Activated naive CD4-positive, alpha-beta T cell treated with anti-CD3 and anti-CD28 coated beads, Interleukin-2, amount 10 ng/mL, durations not matched to agents 7 days and 5 days (primary cell): Measurements from ENCODE around the gene FCHSD2.

Experiments used
- CTCF ChIA-PET: fragments of 350-600 bp; sonication (Branson Sonifier 250); formaldehyde crosslinking; loops from one replicate; lab custom pipeline; 2021; ENCODE audit warnings: antibody characterized with exemption; lab: Charles Lee
- DNase-seq: peaks from one replicate; pipeline ENCODE4 v3.0.0-alpha.2; 2020
- H3K27ac Mint-ChIP-seq: one replicate; pipeline ENCODE4 v1.8.0; 2021; ENCODE audit warnings: mild to moderate bottlenecking, moderate library complexity, mixed read lengths
- H3K27me3 Mint-ChIP-seq: one replicate; pipeline ENCODE4 v1.8.0; 2021; ENCODE audit warnings: mild to moderate bottlenecking, mixed read lengths
- H3K36me3 Mint-ChIP-seq: one replicate; pipeline ENCODE4 v1.8.0; 2021; ENCODE audit warnings: mixed read lengths
- H3K4me1 Mint-ChIP-seq: one replicate; pipeline ENCODE4 v1.8.0; 2021; ENCODE audit warnings: mixed read lengths
- H3K4me3 Mint-ChIP-seq: one replicate; pipeline ENCODE4 v1.8.0; 2021; ENCODE audit warnings: mild to moderate bottlenecking, moderate library complexity, mixed read lengths
- H3K9me3 Mint-ChIP-seq: one replicate; pipeline ENCODE4 v1.8.0; 2021; ENCODE audit warnings: mixed read lengths

FCHSD2 gene

DNA sequence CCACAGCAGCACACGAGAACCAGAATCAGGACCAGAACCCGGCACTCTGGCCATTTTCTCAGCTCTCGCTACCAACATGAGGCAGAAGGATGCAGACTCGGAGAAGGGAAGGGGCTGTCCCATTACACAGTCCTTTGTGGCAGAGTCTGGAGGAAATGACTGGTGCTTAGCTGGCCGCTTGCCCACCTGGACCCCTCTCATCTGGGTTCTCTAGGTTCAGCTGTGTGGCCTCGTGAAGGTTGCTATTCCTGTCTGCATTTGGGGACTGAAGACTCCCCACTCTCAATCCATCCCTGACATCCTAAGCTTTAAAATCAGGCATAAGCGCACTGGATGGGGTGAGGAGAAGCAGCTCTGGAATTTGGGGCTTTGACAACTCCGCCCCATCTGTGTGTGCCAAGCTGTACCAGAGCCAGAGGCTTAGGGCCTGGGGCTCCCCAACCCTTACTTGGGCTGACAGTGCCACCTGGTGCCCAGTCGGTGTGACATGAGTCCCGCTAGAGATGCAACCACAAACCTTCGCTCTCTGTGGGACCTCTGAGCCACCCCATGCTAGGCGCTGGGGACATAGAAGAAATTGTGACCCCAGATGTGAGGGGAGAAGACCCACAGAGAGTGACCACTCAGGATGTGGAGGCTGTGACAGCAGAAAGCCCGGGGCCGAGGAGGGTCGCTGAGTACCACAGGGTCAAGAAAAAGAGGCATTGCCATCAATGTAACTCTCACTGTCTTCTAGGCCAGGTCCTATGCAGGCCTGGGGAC, 35.8 kb upstream of the FCHSD2 start:
- Mint-ChIP-seq H3K27ac (no peak overlapping the region), H3K27me3 (peaks cover 48% of the 10 kb centered on the region), H3K4me3 (no peak overlapping the region), H3K36me3 (no peaks in the 10 kb centered on the region), H3K4me1 (peaks cover 29% of the 10 kb centered on the region), H3K9me3 (no peaks in the 10 kb centered on the region)
- CTCF ChIA-PET = interaction anchor here (0.6 to 7.0 kb wide), 42 partner anchors 8 to 589 kb away, joined by 3 to 180 read pairs (median 5); partner anchors contain the start of genes ARAP1, ATG16L2 and FCHSD2
- peak; percentile 90 for DNase-seq

DNA sequence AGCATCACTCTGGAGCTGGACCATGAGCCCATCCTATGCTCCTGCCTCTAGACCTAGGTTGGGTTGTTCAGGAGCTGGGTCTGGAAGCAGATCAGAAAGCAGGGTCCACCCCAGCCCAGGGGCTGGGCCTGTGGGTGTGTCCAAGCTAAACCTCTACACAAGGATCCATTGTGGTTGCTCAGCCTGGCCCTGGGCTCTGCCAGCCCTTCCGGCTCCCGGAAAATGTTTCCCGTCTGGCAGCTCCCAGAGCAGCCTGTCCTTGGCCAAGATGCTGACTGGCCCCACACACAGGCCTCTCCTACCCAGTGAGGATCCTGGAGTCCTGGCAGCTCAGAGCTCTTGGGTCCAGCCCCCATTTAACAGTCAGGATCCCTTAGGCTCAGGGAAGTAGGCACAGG, 35.3 kb upstream of the FCHSD2 start:
- no peak overlapping the region for H3K4me3 Mint-ChIP-seq
- peaks cover 29% of the 10 kb centered on the region for H3K4me1 Mint-ChIP-seq
- no peaks in the 10 kb centered on the region for H3K9me3 Mint-ChIP-seq
- peaks cover 44% of the 10 kb centered on the region for H3K27me3 Mint-ChIP-seq
- DNase-seq = no peak
- no peaks in the 10 kb centered on the region for H3K36me3 Mint-ChIP-seq
- H3K27ac Mint-ChIP-seq = no peak overlapping the region
- CTCF ChIA-PET = interaction anchor here (0.6 to 7.0 kb wide), 38 partner anchors 8 to 589 kb away, joined by 3 to 180 read pairs (median 5); partner anchors contain the start of genes ARAP1, ATG16L2 and FCHSD2

DNA sequence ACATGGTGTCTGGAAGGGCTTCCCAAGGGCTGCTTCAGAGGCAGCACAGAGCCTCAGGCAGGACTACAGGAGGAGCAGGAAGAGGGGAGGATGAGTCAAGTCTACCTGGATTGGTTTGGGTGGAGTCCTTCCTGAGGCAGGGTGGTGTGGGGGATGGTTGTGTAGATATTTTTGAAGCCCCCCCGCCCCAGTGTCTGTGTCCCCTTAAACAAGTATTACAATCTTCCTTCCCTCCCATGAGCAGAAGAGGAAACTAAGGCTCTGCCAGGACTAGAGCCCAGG, 34.7 kb upstream of the FCHSD2 start:
- peaks cover 43% of the 10 kb centered on the region for H3K27me3 Mint-ChIP-seq
- CTCF ChIA-PET = interaction anchor here (0.7 to 7.0 kb wide), 23 partner anchors 12 to 775 kb away, joined by 3 to 180 read pairs (median 6); partner anchors contain the start of genes ARAP1, ATG16L2 and FCHSD2
- H3K36me3 Mint-ChIP-seq = no peaks in the 10 kb centered on the region
- H3K27ac Mint-ChIP-seq = no peak overlapping the region
- H3K4me1 Mint-ChIP-seq = peaks cover 29% of the 10 kb centered on the region
- no peak for DNase-seq
- H3K9me3 Mint-ChIP-seq = no peaks in the 10 kb centered on the region
- H3K4me3 Mint-ChIP-seq = no peak overlapping the region

DNA sequence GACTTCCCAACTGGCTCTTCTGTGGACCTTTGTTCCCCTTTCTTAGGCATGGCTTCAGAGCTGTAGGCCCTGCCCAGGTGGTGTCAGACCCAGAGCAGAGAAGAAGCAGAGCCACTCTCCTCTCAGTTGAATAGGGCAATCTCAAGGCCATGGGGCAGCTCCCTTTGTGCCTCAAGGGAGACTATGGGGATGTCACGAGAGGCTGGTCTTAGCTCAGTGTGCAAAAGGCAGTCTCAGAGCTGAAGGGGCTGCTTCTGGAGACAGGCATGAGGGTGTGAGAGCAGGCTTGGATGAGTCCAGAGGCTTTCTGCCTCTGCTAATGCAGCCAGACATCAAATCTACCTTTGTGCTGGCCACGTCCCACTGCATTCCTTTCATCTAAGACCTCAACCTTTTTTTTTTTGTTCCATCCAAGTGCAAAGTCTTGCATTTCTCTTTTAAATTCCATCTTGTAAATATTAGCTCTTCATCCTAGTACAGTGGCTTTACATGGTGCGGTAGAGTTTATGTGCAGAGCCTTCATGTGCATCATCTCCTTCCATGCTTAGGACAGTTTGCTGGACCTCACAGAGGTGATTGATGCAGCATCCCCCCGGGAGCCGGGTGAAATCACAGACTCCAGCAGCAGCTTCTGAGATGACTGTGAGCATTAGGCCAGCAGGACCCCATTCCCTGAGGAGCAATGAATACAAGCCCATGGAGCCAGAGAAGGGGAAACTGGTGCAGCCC, 34.2 kb upstream of the FCHSD2 start:
- Mint-ChIP-seq H3K4me3 (no peak overlapping the region), H3K4me1 (peaks cover 31% of the 10 kb centered on the region), H3K36me3 (no peaks in the 10 kb centered on the region), H3K27me3 (peaks cover 38% of the 10 kb centered on the region), H3K9me3 (no peaks in the 10 kb centered on the region), H3K27ac (no peak overlapping the region)
- no peak for DNase-seq
- CTCF ChIA-PET = interaction anchor here (0.7 to 7.0 kb wide), 12 partner anchors 13 to 775 kb away, joined by 3 to 180 read pairs (median 20); partner anchors contain the start of gene FCHSD2

DNA sequence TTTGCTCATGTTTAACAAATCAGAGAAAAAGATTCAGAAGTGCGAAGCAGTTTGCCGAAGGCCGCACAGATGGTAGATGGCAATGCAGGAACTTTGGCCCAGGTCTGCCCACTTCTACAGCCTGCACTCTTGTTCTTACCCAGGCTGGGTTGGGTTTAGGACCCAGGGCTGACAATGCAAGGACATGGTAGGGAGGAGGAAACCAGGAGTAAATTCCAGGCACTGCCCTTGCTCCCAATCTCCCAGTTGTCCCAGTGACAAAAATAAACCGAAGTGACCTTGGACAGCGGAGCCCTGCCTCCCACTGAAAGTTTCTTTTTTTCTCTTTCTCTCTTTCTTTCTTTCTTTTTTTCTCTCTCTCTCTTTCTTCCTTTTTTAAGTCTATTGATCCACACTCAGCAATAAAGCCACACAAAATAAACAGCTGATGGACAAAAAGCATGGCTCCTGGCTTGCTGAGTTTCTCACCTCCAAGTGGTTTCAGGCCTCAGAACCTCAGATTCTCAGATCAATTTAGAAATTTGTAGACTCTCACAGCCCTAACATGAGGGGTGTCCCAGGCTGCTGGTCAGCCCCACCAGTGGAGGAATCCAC, 33.5 kb upstream of the FCHSD2 start:
- Mint-ChIP-seq H3K9me3 (no peaks in the 10 kb centered on the region), H3K27ac (no peak overlapping the region), H3K27me3 (peaks cover 33% of the 10 kb centered on the region), H3K36me3 (no peaks in the 10 kb centered on the region), H3K4me1 (peaks cover 33% of the 10 kb centered on the region), H3K4me3 (no peak overlapping the region)
- DNase-seq = no peak
- CTCF ChIA-PET = interaction anchor here (3.6 to 7.0 kb wide), 5 partner anchors 15 to 452 kb away, joined by 25 to 180 read pairs (median 61); partner anchors contain the start of gene FCHSD2

DNA sequence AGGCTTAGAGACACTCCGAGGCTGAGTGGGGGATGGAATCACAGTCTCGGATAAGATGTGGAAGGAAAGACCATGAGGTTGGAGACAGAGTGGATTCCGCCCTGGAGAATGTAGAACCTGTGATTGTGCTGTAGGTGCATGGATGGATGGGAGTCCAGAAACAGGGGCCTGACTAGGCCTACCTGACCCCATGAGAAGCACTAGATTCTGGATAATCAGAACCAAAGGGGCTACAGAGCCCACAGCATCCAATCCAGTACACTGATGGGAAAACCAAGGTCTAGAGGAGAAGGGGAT, 32.3 kb upstream of the FCHSD2 start:
- no peak overlapping the region for H3K27ac Mint-ChIP-seq

DNA sequence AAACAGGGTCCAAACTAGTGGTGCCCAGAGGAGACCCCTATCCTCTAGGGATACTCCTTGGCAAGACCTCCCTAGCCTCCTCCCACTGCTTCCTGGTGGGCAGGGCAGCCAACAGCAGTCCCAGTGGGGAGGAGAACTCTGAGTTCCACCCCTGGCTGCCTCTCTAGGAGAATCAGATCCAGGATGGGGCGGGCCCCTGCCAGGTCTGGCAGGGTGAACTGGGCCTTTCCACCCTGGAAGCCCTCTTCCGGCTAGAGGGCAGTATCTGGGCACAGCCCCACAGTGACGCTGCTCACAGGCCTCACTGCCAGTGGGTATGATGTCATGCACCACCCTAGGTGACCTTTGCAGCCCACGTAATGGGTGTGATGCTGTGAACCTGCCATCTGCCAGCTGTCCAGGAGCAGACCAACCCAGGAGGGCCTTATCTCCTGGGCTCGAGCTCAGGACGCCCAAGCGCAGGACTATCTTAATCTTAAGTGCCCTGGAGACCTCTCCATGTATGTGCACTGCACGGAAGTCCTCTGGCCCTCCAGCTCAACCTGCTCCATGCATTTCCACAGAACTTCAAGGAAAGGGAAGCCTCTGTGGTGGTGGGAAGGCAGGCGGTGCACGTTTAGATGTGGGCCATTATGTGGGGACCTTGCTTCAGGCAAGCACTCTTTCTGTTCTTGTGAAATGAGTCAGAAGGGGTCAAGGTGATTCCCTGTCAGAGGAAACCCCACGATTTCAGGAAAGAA, 31.8 kb upstream of the FCHSD2 start:
- DNase-seq = no peak
- CTCF ChIA-PET = interaction anchor here (0.7 to 0.8 kb wide), 2 partner anchors 31 to 249 kb away, joined by 3 read pairs; no protein-coding TSS in a partner anchor
- Mint-ChIP-seq H3K9me3 (no peaks in the 10 kb centered on the region), H3K4me1 (peaks cover 33% of the 10 kb centered on the region), H3K27ac (no peak overlapping the region), H3K36me3 (no peaks in the 10 kb centered on the region), H3K27me3 (peaks cover 30% of the 10 kb centered on the region), H3K4me3 (no peak overlapping the region)

More for the DNA sequence above, 32.3 kb upstream of the FCHSD2 start:
- H3K9me3 Mint-ChIP-seq = no peaks in the 10 kb centered on the region
- no peak overlapping the region for H3K4me3 Mint-ChIP-seq
- H3K4me1 Mint-ChIP-seq = peaks cover 33% of the 10 kb centered on the region
- peaks cover 31% of the 10 kb centered on the region for H3K27me3 Mint-ChIP-seq
- CTCF ChIA-PET = no interaction called here
- DNase-seq = no peak
- H3K36me3 Mint-ChIP-seq = no peaks in the 10 kb centered on the region

DNA sequence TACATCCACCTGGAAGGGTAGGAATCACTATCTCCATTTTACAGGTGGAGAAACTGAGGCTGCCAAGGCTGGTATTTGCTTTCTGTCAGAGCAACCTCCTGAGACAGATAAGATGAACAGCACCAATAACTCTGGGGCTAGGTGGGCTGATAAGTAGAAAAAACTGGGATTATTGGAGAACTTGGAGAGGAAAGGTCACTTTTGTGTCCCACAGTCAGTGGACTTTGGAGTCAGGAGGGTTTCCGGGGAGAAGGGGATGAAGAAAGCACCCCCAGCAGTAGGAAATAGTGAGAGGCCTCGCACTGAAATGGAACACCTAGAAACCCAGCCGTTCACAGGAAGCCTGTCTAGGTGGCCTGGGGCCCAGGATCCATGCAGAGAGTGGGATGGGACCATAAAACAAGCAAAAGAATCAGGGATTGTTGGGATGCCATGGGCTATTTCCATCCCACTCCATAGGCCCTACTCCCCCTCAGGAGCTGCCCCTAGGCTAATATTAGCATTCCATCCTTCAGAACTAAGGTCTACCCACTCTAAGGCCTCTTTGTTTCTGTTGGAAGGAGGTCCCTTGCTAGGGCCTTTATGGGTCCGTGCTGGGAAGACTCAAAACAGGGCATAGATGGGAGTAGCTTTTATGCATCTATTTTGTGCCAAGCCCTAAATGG, 31.0 kb upstream of the FCHSD2 start:
- Mint-ChIP-seq H3K27me3 (peaks cover 26% of the 10 kb centered on the region), H3K36me3 (no peaks in the 10 kb centered on the region), H3K4me1 (peaks cover 32% of the 10 kb centered on the region), H3K9me3 (no peaks in the 10 kb centered on the region), H3K4me3 (no peak overlapping the region), H3K27ac (no peak overlapping the region)
- CTCF ChIA-PET = interaction anchor here (0.7 to 0.8 kb wide), 2 partner anchors 30 to 249 kb away, joined by 3 read pairs; no protein-coding TSS in a partner anchor
- no peak for DNase-seq

DNA sequence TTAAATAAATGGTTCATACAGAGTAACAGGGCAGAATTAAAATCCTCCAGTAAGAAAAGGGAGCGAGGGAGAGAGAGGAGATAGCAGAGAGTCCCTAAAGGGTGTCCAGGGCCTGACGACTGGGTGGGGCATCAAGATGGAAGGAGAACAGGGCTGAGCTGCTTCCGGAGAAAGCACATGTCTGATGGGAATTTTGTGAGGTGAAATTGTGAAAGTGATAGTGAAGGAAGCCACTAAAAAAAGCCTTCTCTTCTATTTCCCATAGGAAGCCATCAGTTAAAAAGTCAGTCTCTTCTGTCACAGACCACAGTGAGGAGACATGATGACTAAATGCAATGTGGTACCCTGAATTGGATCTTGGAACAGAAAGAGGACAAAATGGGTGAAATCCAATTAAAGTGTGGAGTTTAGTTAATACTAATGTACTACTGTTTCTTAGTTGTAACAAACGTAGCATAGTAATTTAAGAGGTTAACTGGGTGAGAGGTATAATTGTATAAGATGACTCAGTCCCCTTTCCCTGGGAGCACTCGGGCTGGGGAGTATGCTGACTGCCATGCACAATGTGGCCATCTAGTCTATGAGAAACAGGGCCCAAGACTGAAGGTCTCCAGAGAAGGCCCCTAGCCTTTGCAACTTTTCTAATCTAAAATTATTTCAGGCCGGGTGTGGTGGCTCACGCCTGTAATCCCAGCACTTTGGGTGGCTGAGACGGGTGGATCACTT, 29.5 kb upstream of the FCHSD2 start:
- Mint-ChIP-seq H3K27me3 (peaks cover 29% of the 10 kb centered on the region), H3K36me3 (no peaks in the 10 kb centered on the region), H3K9me3 (no peaks in the 10 kb centered on the region), H3K4me3 (no peak overlapping the region), H3K4me1 (peaks cover 17% of the 10 kb centered on the region), H3K27ac (no peak overlapping the region)
- CTCF ChIA-PET = no interaction called here
- DNase-seq = no peak

DNA sequence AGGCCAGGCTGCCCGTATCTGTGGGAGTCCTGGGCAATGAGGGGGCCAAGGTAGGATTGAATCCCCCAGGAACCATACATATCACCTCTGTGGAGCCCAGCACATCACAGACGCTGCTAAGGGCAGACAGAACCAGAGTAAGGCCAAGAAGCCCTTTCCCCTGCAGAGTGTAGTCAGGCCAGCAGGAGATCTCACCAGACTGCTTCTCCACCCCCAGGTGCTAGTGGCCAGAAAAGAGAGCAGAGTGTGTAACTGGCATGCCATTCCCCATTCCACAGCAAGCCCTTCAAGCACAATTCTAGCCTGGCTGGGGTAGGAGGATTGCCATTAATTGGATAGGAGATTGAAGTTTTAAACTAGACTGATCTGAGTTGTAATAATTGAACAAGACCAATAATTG, 28.0 kb upstream of the FCHSD2 start:
- Mint-ChIP-seq H3K27me3 (peaks cover 24% of the 10 kb centered on the region), H3K4me3 (no peak overlapping the region), H3K27ac (no peak overlapping the region), H3K4me1 (peaks cover 4% of the 10 kb centered on the region), H3K9me3 (no peaks in the 10 kb centered on the region), H3K36me3 (no peaks in the 10 kb centered on the region)
- CTCF ChIA-PET = interaction anchor here (1.1 kb wide), 1 partner anchor 7 kb away, joined by 3 read pairs; no protein-coding TSS in a partner anchor
- no peak for DNase-seq

DNA sequence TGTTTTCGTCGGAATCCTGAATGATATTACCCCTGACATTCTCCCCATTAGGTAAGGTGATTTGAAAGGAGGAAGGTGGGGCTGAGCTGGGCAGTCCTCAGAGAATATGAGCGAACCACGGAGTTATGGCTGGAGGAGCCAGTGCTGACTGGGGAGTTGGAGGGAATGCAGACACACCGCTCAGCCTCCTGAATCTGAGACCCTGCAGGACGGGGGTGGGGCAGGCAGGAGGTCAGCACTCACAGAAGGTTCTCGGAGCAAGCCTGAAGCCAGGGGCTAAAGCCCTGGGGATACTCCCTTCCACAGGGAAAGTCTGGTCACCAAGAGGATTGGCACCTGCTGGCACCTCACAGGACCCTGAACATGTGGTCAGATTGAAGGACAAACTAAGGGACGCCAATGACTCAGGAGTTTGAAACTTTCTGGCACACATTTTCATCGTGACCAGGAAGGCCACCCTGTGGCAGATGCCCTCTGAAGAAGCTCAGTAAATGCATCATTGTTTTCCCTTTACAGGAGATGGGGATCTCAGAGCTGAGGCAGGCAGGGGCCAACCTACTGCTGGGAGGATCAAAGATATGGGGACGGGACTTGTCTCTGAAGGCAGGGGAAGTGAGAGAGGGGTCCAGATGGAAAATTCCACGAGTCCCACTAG, 26.9 kb upstream of the FCHSD2 start:
- Mint-ChIP-seq H3K27me3 (peaks cover 31% of the 10 kb centered on the region), H3K27ac (no peak overlapping the region), H3K9me3 (no peaks in the 10 kb centered on the region), H3K4me3 (no peak overlapping the region), H3K4me1 (peaks cover 4% of the 10 kb centered on the region), H3K36me3 (no peaks in the 10 kb centered on the region)
- DNase-seq = no peak
- CTCF ChIA-PET = interaction anchor here (1.1 kb wide), 1 partner anchor 9 kb away, joined by 3 read pairs; no protein-coding TSS in a partner anchor

DNA sequence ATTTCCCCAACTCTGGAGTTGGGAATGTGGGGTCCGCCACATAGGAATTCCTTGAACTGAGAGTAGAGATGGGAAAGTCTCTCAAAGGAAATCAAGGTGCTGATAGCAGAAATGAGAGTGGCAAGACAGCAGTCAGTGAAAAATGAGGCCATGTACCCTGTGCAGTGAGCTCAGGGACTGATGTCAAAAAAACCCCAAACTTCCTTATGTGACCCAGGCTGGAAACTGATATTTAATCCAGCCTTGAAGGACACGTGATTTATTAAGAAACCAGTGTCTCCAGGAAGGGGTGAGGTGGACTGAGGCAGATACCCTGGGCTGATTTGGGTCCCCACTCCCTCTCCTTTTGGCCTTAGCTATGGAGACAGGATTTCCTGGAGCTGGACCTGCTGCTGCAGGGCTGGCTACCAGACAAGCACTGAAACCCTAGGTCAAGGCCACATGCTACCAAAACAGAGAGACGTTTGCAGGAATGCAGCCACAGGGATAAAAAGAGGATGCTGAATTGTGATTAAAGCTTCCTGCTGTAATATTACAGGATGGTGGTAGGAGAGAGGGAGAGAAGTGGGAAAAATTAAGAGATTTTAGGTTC, 25.3 kb upstream of the FCHSD2 start:
- H3K27ac Mint-ChIP-seq = no peak overlapping the region
- peaks cover 32% of the 10 kb centered on the region for H3K27me3 Mint-ChIP-seq
- H3K4me1 Mint-ChIP-seq = peaks cover 4% of the 10 kb centered on the region
- H3K36me3 Mint-ChIP-seq = no peaks in the 10 kb centered on the region
- H3K9me3 Mint-ChIP-seq = no peaks in the 10 kb centered on the region
- CTCF ChIA-PET = interaction anchor here (0.6 to 1.3 kb wide), 3 partner anchors 25 to 483 kb away, joined by 3 to 4 read pairs (median 3); partner anchors contain the start of gene FCHSD2
- no peak overlapping the region for H3K4me3 Mint-ChIP-seq
- DNase-seq = no peak
